K562 (cell line): ENCODE results near the gene PAK1IP1. TPM values are rescaled to one million over a fixed set of nuclear protein-coding genes. Genes with fewer than 3 reads are reported as not detected.
A peak's percentile ranks its signal among the peaks of the same experiment; 100 is the strongest.

Experiments used
- CHD4 ChIP-seq: fragments of 200-600 bp; sonication (generic); IDR thresholded peaks from 3 replicates; pipeline ENCODE4 v1.6.1; 2012; ENCODE audit warnings: low read depth, mild to moderate bottlenecking, mixed read lengths, low read length, inconsistent platforms; ENCODE audit not compliant: insufficient read depth, insufficient replicate concordance, poor library complexity, severe bottlenecking
- KAT7 ChIP-seq: sonication (generic); formaldehyde crosslinking; IDR thresholded peaks from 2 replicates; pipeline ENCODE4 v1.8.0; 2022; ENCODE audit warnings: missing genetic modification reagents, mild to moderate bottlenecking, borderline replicate concordance
- MAFK ChIP-seq: IDR thresholded peaks from 2 replicates; pipeline ENCODE4 v1.6.1; 2011; ENCODE audit warnings: low read length, improper control_type of control experiment
- PHB ChIP-seq: fragments of 250-450 bp; sonication (Bioruptor Pico); IDR thresholded peaks from 2 replicates; pipeline ENCODE4 v1.5.0; 2021
- PHTF2 ChIP-seq: fragments of 250-450 bp; sonication (Bioruptor Pico); IDR thresholded peaks from 2 replicates; pipeline ENCODE4 v1.5.0; 2021; ENCODE audit warnings: mild to moderate bottlenecking
- POLR3G ChIP-seq: IDR thresholded peaks from 2 replicates; pipeline ENCODE4 v1.6.1; 2011; ENCODE audit not compliant: insufficient read length, insufficient replicate concordance; ENCODE audit errors: extremely low read depth
- ZBTB7A ChIP-seq: IDR thresholded peaks from 2 replicates; pipeline ENCODE4 v1.6.1; 2011; ENCODE audit warnings: low read depth, mild to moderate bottlenecking, low read length, moderate library complexity, borderline replicate concordance; ENCODE audit not compliant: control insufficient read depth
- ZNF41 ChIP-seq: fragments of 250-450 bp; sonication (Bioruptor Pico); conservative IDR thresholded peaks from 2 replicates; pipeline ENCODE4 v1.4.0; 2020; ENCODE audit warnings: mild to moderate bottlenecking
- ZNF780A ChIP-seq: fragments of 250-450 bp; sonication (Bioruptor Pico); IDR thresholded peaks from 2 replicates; pipeline ENCODE4 v1.5.0; 2021; ENCODE audit warnings: mild to moderate bottlenecking
- polyA plus RNA-seq, 8 experiments: library from polyadenylated mRNA; depleted of rRNA in 4 of 8; stranded (reverse) in 5 of 8; unstranded in 3 of 8; fragments of >200 nt; fragmentation: Nextera tagmentation in 2 of 8; fragmentation: Illumina TruSeq in 1 of 8; extraction: Ambion mirVana in 2 of 8; extraction: Trizol in 1 of 8; gene quantifications; 2 replicates each; pipeline versions ENCODE4 v1.2.1 to v1.2.3, GENCODE V29; 2011 to 2014; ENCODE audit warnings: inconsistent platforms in 1 of 8, missing spikeins in 1 of 8
- total RNA-seq, 7 experiments: library from RNA; depleted of rRNA in 6 of 7; stranded (reverse); fragments of >200 nt in 6 of 7; fragmentation: Illumina TruSeq in 2 of 7; extraction: Trizol in 2 of 7; gene quantifications; 2 replicates each; pipeline versions ENCODE4 v1.2.1 to v1.2.3, GENCODE V29; 2011 to 2021; ENCODE audit warnings: low replicate concordance in 1 of 7
- TF ChIP-seq, protein P1 (sequence below): fragments of 450-650 bp; formaldehyde crosslinking; IDR thresholded peaks from 2 replicates; pipeline ENCODE4 v1.4.0; 2022; ENCODE audit warnings: missing genetic modification characterization
- TF ChIP-seq, protein P2 (sequence below): fragments of 450-650 bp; IDR thresholded peaks from 2 replicates; pipeline ENCODE4 v1.6.1; 2016; ENCODE audit warnings: missing biosample characterization, missing genetic modification characterization
- TF ChIP-seq, protein P3 (sequence below): fragments of 200-800 bp; sonication (Bioruptor generic); IDR thresholded peaks from 2 replicates; pipeline ENCODE4 v1.6.1; 2017; ENCODE audit warnings: missing genetic modification characterization, missing compliant biosample characterization
- TF ChIP-seq, protein P4 (sequence below), 3 experiments: fragments of 200-800 bp in 1 of 3; sonication (Bioruptor generic) in 1 of 3; sonication (generic) in 1 of 3; formaldehyde crosslinking in 1 of 3; IDR thresholded peaks; 2 replicates each; pipeline versions ENCODE4 v1.6.1 to v1.8.0; 2016 to 2022; ENCODE audit warnings: mild to moderate bottlenecking in 2 of 3, missing compliant biosample characterization in 2 of 3, missing genetic modification characterization in 2 of 3, missing genetic modification reagents in 1 of 3

Gene PAK1IP1
- total and polyA plus RNA-seq, 9 of the 15 experiments (the other 6 are each of a cell fraction or from before 2014, with no cell fraction given) = 50.0 to 200 (median 87.0) TPM

DNA sequence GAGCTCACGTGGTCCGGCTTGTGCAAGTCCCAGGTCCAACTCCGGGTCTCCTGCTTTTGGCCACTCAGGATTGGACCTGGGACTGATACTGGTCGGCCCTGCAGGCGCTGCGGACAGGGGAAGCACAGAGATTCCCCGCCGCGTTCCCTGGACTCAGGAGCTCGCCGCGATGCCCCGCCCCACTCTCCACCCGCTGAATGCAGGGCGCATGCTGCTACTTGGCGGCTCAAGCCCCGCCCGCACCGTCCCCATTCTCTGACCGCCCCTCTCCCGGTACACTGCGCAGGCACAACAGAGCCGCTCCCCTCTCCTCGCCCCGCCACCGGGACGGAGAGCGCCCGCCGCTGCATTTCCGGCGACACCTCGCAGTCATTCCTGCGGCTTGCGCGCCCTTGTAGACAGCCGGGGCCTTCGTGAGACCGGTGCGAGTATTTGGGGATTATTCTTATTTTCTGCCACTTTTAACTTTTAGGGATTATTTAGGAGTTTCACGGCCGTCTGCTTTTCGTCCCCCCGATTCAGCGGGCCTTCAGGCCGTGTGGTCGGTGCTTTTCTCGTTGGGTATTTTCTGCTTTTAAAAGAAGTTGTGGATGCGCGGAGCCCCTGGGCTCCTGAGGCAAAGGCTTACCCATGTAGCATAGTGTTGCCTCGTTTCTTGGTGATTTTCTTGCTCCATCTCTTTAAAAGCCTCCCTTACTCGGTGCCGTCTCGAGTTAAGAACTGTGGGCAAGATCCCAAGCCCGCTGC lies 28.2 kb downstream of the PAK1IP1 start, which contains the start of gene TMEM14C (continued):
- no peak for TF ChIP-seq CHD4
- TF ChIP-seq ZNF780A (CRISPR knock-in tag) = no peak
- TF ChIP-seq PHB = no peak
- TF ChIP-seq, protein P1, sequence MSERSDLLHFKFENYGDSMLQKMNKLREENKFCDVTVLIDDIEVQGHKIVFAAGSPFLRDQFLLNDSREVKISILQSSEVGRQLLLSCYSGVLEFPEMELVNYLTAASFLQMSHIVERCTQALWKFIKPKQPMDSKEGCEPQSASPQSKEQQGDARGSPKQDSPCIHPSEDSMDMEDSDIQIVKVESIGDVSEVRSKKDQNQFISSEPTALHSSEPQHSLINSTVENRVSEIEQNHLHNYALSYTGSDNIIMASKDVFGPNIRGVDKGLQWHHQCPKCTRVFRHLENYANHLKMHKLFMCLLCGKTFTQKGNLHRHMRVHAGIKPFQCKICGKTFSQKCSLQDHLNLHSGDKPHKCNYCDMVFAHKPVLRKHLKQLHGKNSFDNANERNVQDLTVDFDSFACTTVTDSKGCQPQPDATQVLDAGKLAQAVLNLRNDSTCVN (CRISPR knock-in tag) = no peak
- no peak for TF ChIP-seq POLR3G
- TF ChIP-seq ZBTB7A = peak; percentile 70; the same call in 1 of the 2 replicates
- no peak for TF ChIP-seq MAFK
- TF ChIP-seq, protein P2, sequence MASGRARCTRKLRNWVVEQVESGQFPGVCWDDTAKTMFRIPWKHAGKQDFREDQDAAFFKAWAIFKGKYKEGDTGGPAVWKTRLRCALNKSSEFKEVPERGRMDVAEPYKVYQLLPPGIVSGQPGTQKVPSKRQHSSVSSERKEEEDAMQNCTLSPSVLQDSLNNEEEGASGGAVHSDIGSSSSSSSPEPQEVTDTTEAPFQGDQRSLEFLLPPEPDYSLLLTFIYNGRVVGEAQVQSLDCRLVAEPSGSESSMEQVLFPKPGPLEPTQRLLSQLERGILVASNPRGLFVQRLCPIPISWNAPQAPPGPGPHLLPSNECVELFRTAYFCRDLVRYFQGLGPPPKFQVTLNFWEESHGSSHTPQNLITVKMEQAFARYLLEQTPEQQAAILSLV = no peak
- no peak for TF ChIP-seq ZNF41 (CRISPR knock-in tag)
- TF ChIP-seq, protein P3, sequence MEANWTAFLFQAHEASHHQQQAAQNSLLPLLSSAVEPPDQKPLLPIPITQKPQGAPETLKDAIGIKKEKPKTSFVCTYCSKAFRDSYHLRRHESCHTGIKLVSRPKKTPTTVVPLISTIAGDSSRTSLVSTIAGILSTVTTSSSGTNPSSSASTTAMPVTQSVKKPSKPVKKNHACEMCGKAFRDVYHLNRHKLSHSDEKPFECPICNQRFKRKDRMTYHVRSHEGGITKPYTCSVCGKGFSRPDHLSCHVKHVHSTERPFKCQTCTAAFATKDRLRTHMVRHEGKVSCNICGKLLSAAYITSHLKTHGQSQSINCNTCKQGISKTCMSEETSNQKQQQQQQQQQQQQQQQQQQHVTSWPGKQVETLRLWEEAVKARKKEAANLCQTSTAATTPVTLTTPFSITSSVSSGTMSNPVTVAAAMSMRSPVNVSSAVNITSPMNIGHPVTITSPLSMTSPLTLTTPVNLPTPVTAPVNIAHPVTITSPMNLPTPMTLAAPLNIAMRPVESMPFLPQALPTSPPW (CRISPR knock-in tag) = peak; percentile 85
- TF ChIP-seq, protein P4, sequence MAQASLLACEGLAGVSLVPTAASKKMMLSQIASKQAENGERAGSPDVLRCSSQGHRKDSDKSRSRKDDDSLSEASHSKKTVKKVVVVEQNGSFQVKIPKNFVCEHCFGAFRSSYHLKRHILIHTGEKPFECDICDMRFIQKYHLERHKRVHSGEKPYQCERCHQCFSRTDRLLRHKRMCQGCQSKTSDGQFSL (CRISPR knock-in tag; IDR thresholded peaks at IDR 0.05) = no peak
- TF ChIP-seq, protein P4 (tag; IDR thresholded peaks at IDR 0.05) = no peak
- TF ChIP-seq KAT7 (CRISPR knock-in tag) = no peak
- no peak for TF ChIP-seq PHTF2 (CRISPR knock-in tag)
